MM.1S (cell line): ENCODE measurements around the gene TAF6L.

Source experiments
- EZH2 ChIP-seq: fragments of 300-600 bp; sonication (generic); optimal IDR thresholded peaks from 2 replicates; pipeline ENCODE3; 2017; ENCODE audit warnings: low read depth, mild to moderate bottlenecking, antibody characterized with exemption, low read length, mixed read lengths
- EZH2phosphoT487 ChIP-seq: fragments of 300-600 bp; sonication (generic); IDR thresholded peaks from 2 replicates; pipeline ENCODE4 v1.6.1; 2018; ENCODE audit warnings: antibody characterized with exemption, low read length
- TF ChIP-seq, protein P1 (sequence below): fragments of 300-600 bp; sonication (generic); IDR thresholded peaks from 2 replicates; pipeline ENCODE4 v1.5.1; 2016; ENCODE audit warnings: antibody characterized with exemption, low read length, mixed read lengths

DNA sequence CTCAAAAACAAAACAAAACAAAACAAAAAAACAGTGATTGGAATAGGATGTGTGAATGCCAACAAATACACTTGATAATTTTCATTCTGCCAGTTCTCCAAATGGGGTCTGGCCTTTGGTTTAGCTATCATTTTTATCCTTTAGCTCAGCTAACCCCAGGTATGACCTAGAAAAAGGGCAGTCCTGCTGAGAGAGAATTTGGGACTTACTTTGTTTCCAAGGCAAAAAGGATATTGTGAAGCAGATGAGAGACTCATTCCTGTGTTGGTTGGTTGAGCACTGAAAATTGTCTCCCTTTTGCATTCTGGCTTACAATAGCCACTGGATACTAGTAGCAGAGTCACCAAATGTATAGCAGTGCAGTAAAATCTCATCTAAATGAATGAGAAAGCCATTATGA, 34.0 kb upstream of the TAF6L start:
- TF ChIP-seq, protein P1, sequence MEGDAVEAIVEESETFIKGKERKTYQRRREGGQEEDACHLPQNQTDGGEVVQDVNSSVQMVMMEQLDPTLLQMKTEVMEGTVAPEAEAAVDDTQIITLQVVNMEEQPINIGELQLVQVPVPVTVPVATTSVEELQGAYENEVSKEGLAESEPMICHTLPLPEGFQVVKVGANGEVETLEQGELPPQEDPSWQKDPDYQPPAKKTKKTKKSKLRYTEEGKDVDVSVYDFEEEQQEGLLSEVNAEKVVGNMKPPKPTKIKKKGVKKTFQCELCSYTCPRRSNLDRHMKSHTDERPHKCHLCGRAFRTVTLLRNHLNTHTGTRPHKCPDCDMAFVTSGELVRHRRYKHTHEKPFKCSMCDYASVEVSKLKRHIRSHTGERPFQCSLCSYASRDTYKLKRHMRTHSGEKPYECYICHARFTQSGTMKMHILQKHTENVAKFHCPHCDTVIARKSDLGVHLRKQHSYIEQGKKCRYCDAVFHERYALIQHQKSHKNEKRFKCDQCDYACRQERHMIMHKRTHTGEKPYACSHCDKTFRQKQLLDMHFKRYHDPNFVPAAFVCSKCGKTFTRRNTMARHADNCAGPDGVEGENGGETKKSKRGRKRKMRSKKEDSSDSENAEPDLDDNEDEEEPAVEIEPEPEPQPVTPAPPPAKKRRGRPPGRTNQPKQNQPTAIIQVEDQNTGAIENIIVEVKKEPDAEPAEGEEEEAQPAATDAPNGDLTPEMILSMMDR, result no peak
- TF ChIP-seq EZH2 (no peak), EZH2phosphoT487 (no peak)
